ENCODE results near the gene ZNF662.

Gene ZNF662

DNA sequence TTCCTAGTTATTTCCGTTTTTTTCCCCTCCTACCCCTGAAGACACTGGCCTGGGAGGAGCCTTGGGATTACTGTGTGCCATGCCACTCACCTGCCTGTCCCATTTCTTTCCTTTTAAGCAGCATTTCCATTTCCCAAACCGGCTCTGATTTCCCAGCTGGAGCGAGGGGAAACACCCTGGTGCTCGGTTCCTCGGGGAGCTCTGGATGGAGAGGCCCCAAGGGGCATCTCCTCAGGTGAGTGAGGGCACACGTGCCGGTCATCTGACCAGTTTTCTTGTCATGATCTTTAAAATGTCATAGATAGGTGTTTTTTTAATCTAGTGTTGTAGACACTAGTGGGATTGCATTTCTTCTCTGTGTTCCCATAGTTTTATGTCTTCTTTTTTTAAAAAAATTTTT is 2.7 kb downstream of the ZNF662 start:
- H3K36me3 Mint-ChIP-seq (ENCODE audit: low read depth), result no peaks in the 10 kb centered on the region
- H3K4me1 Mint-ChIP-seq, result no peaks in the 10 kb centered on the region
- peaks cover 17% of the 10 kb centered on the region for H3K27me3 Mint-ChIP-seq (ENCODE audit: low read depth, poor library complexity)
- no peak overlapping the region for H3K27ac Mint-ChIP-seq
- no peak for DNase-seq
- no peak for TF ChIP-seq CTCF (IDR thresholded peaks at IDR 0.05)
- H3K9me3 Mint-ChIP-seq, result peaks cover 35% of the 10 kb centered on the region
- no peak overlapping the region for H3K4me3 Mint-ChIP-seq

DNA sequence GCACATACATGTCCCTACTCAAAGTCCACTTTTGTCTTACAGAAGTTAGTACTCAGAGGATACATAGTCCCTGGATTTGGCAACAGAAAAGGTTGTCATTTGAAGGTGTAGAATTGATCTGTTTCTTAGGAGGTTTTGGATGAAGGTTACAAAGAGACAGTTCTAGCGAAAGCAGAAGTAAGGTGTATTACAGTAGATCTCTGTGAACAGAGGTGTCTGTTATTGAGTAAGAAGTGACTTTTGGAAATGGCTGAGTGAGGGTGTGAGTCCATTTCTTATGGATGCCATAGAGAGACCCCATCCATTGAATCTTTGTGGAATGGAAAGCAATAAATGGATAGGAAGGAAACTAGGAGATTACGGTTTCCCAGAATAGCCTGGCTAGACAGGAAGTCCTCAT is 5.6 kb downstream of the ZNF662 start:
- Mint-ChIP-seq H3K27me3 (ENCODE audit: low read depth, poor library complexity) (peaks cover 6% of the 10 kb centered on the region), H3K4me3 (no peak overlapping the region), H3K27ac (no peak overlapping the region), H3K4me1 (no peaks in the 10 kb centered on the region), H3K36me3 (ENCODE audit: low read depth) (peaks cover 7% of the 10 kb centered on the region), H3K9me3 (peaks cover 63% of the 10 kb centered on the region)
- no peak for TF ChIP-seq CTCF (IDR thresholded peaks at IDR 0.05)
- DNase-seq, result no peak

DNA sequence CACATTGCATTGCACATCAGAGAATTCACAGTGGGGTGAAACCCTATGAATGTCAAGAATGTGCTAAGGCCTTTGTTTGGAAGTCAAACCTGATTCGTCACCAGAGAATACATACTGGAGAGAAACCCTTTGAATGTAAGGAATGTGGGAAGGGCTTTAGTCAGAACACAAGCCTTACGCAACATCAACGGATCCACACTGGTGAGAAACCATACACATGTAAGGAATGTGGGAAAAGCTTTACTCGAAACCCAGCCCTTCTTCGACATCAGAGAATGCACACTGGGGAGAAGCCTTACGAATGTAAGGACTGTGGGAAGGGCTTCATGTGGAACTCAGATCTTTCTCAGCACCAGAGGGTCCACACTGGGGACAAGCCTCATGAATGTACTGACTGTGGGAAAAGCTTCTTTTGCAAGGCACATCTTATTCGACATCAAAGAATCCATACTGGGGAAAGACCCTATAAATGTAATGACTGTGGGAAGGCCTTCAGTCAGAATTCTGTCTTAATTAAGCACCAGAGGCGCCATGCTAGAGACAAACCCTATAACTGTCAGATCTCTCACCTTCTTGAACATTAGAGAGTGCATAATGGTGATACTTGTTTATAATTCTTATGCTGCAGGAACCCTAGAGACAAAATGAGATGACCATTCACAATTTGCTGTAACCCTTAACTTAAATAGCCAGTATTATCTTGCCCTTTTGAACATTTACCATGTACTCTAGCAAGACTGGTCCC is 9.0 kb downstream of the ZNF662 start:
- peaks cover 76% of the 10 kb centered on the region for H3K9me3 Mint-ChIP-seq
- peaks cover 7% of the 10 kb centered on the region for H3K36me3 Mint-ChIP-seq (ENCODE audit: low read depth)
- H3K27ac Mint-ChIP-seq, result no peak overlapping the region
- peaks cover 4% of the 10 kb centered on the region for H3K27me3 Mint-ChIP-seq (ENCODE audit: low read depth, poor library complexity)
- H3K4me1 Mint-ChIP-seq, result no peaks in the 10 kb centered on the region
- no peak overlapping the region for H3K4me3 Mint-ChIP-seq
- no peak for TF ChIP-seq CTCF (IDR thresholded peaks at IDR 0.05)
- DNase-seq, result no peak

GRCh38 chr3:42923606-42924005 is 17.7 kb downstream of the ZNF662 start:
- H3K4me1 Mint-ChIP-seq, result no peaks in the 10 kb centered on the region
- TF ChIP-seq CTCF (IDR thresholded peaks at IDR 0.05), result no peak
- H3K27ac Mint-ChIP-seq, result no peak overlapping the region
- DNase-seq, result no peak
- H3K36me3 Mint-ChIP-seq (ENCODE audit: low read depth), result no peaks in the 10 kb centered on the region
- H3K9me3 Mint-ChIP-seq, result peaks cover 24% of the 10 kb centered on the region
- peaks cover 9% of the 10 kb centered on the region for H3K27me3 Mint-ChIP-seq (ENCODE audit: low read depth, poor library complexity)
- H3K4me3 Mint-ChIP-seq, result no peak overlapping the region

GRCh38 chr3:42926310-42926709 is 20.4 kb downstream of the ZNF662 start:
- no peaks in the 10 kb centered on the region for H3K4me1 Mint-ChIP-seq
- no peak for DNase-seq
- H3K4me3 Mint-ChIP-seq, result no peak overlapping the region
- peaks cover 13% of the 10 kb centered on the region for H3K9me3 Mint-ChIP-seq
- no peak overlapping the region for H3K27ac Mint-ChIP-seq
- no peaks in the 10 kb centered on the region for H3K36me3 Mint-ChIP-seq (ENCODE audit: low read depth)
- TF ChIP-seq CTCF (IDR thresholded peaks at IDR 0.05), result no peak
- peaks cover 14% of the 10 kb centered on the region for H3K27me3 Mint-ChIP-seq (ENCODE audit: low read depth, poor library complexity)

GRCh38 chr3:42934111-42934510 is 28.2 kb downstream of the ZNF662 start:
- Mint-ChIP-seq H3K27ac (no peak overlapping the region), H3K4me1 (no peaks in the 10 kb centered on the region), H3K9me3 (peaks cover 3% of the 10 kb centered on the region), H3K36me3 (ENCODE audit: low read depth) (no peaks in the 10 kb centered on the region), H3K4me3 (no peak overlapping the region), H3K27me3 (ENCODE audit: low read depth, poor library complexity) (peaks cover 4% of the 10 kb centered on the region)
- no peak for TF ChIP-seq CTCF (IDR thresholded peaks at IDR 0.05)
- DNase-seq, result no peak

Data from nephron progenitor cell (in vitro differentiated cells).